Activated naive CD8-positive, alpha-beta T cell (primary cell): ENCODE measurements around the gene AVPR1A.

ENCODE experiments used
- H3K27ac Mint-ChIP-seq: one replicate; pipeline ENCODE4 v1.8.0; 2021; ENCODE audit warnings: mixed read lengths
- H3K27me3 Mint-ChIP-seq: one replicate; pipeline ENCODE4 v1.8.0; 2021; ENCODE audit warnings: mixed read lengths
- H3K36me3 Mint-ChIP-seq: one replicate; pipeline ENCODE4 v1.8.0; 2021; ENCODE audit warnings: mixed read lengths
- H3K4me1 Mint-ChIP-seq: one replicate; pipeline ENCODE4 v1.8.0; 2021; ENCODE audit warnings: low read depth, mixed read lengths
- H3K4me3 Mint-ChIP-seq: one replicate; pipeline ENCODE4 v1.8.0; 2021; ENCODE audit warnings: mild to moderate bottlenecking, mixed read lengths
- H3K9me3 Mint-ChIP-seq: one replicate; pipeline ENCODE4 v1.8.0; 2021; ENCODE audit warnings: low read depth, mixed read lengths

Gene AVPR1A

GRCh38 chr12:63132201-63132600 lies 18.8 kb downstream of the AVPR1A start:
- H3K36me3 Mint-ChIP-seq: no peaks in the 10 kb centered on the region
- no peak overlapping the region for H3K27ac Mint-ChIP-seq
- no peaks in the 10 kb centered on the region for H3K4me1 Mint-ChIP-seq
- H3K4me3 Mint-ChIP-seq: no peak overlapping the region
- no peaks in the 10 kb centered on the region for H3K9me3 Mint-ChIP-seq
- H3K27me3 Mint-ChIP-seq: peaks cover 7% of the 10 kb centered on the region

- H3K4me3 Mint-ChIP-seq: no peak overlapping the region
- H3K36me3 Mint-ChIP-seq: no peaks in the 10 kb centered on the region
- H3K27ac Mint-ChIP-seq: no peak overlapping the region
- no peaks in the 10 kb centered on the region for H3K4me1 Mint-ChIP-seq
- H3K27me3 Mint-ChIP-seq: peaks cover 7% of the 10 kb centered on the region
- H3K9me3 Mint-ChIP-seq: no peaks in the 10 kb centered on the region
Measured at GRCh38 chr12:63129927-63130326, 21.1 kb downstream of the AVPR1A start.

- H3K9me3 Mint-ChIP-seq: no peaks in the 10 kb centered on the region
- H3K27me3 Mint-ChIP-seq: peaks cover 4% of the 10 kb centered on the region
- H3K27ac Mint-ChIP-seq: no peak overlapping the region
- no peaks in the 10 kb centered on the region for H3K36me3 Mint-ChIP-seq
- no peak overlapping the region for H3K4me3 Mint-ChIP-seq
- H3K4me1 Mint-ChIP-seq: no peaks in the 10 kb centered on the region
Measured at GRCh38 chr12:63124778-63125177, 26.2 kb downstream of the AVPR1A start.

DNA sequence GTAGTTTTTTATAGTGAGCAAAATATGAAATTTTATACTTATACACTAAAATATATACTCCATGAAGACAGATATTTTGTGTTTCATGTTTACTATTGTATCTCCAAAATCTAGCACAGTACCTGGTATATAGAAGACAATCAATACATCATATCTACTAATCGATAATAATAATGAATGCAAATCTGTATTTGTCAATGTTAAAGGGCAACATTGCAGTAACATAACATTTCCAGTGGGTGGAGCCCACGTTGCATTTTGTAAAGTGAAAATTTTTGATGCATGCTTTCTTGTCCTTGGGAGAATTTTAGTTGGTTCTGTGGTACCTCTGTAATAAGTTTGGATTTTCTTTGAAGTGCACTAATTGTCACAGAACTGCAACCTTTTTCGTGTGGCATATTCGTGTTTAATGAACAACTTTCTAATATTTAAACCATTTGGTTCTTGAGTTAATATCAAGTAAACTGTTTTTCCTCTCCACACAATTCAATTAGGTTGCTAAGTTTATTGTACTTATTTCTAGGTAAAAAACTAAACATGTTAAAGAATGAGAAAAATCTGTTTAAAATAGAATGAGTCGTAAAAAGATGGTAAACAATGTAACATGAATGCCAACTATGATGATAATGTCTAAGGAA lies 47.4 kb downstream of the AVPR1A start:
- Mint-ChIP-seq H3K27ac (no peak overlapping the region), H3K36me3 (no peaks in the 10 kb centered on the region), H3K4me1 (no peaks in the 10 kb centered on the region), H3K9me3 (no peaks in the 10 kb centered on the region), H3K4me3 (no peak overlapping the region), H3K27me3 (no peaks in the 10 kb centered on the region)

- no peak overlapping the region for H3K27ac Mint-ChIP-seq
Measured at GRCh38 chr12:63101920-63102319, 49.1 kb downstream of the AVPR1A start.

GRCh38 chr12:63098851-63099250 lies 52.1 kb downstream of the AVPR1A start:
- H3K36me3 Mint-ChIP-seq: no peaks in the 10 kb centered on the region
- no peak overlapping the region for H3K4me3 Mint-ChIP-seq
- no peaks in the 10 kb centered on the region for H3K9me3 Mint-ChIP-seq
- no peak overlapping the region for H3K27ac Mint-ChIP-seq
- H3K27me3 Mint-ChIP-seq: peaks cover 2% of the 10 kb centered on the region
- no peaks in the 10 kb centered on the region for H3K4me1 Mint-ChIP-seq

More at GRCh38 chr12:63101920-63102319, 49.1 kb downstream of the AVPR1A start:
- Mint-ChIP-seq H3K9me3 (no peaks in the 10 kb centered on the region), H3K4me3 (no peak overlapping the region), H3K27me3 (peaks cover 2% of the 10 kb centered on the region), H3K36me3 (no peaks in the 10 kb centered on the region), H3K4me1 (no peaks in the 10 kb centered on the region)

- H3K9me3 Mint-ChIP-seq: no peaks in the 10 kb centered on the region
- peaks cover 2% of the 10 kb centered on the region for H3K27me3 Mint-ChIP-seq
- H3K4me1 Mint-ChIP-seq: no peaks in the 10 kb centered on the region
- H3K4me3 Mint-ChIP-seq: no peak overlapping the region
- no peak overlapping the region for H3K27ac Mint-ChIP-seq
- no peaks in the 10 kb centered on the region for H3K36me3 Mint-ChIP-seq
Measured at GRCh38 chr12:63095369-63095980, 55.5 kb downstream of the AVPR1A start.

DNA sequence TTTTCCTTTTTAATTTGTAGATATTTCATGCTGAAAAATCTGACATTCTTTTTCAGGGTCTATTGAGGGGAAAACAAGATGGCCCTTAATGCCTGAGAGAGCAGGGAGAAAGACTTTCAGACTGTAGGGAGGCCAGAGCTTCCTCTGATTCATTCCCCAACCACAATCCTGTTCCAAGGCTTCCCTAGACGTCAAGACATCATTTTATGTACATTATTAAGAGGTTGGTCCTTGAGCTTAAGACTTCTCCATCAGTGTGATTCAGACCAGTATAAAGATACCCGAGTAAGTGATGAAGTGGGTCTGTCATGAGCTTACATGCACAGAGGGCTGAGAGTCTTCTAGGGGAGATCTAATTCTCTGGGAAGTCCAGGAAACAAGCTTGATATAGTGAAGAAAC lies 57.3 kb downstream of the AVPR1A start:
- H3K9me3 Mint-ChIP-seq: no peaks in the 10 kb centered on the region
- no peak overlapping the region for H3K4me3 Mint-ChIP-seq
- no peaks in the 10 kb centered on the region for H3K4me1 Mint-ChIP-seq
- peaks cover 7% of the 10 kb centered on the region for H3K27me3 Mint-ChIP-seq
- H3K36me3 Mint-ChIP-seq: no peaks in the 10 kb centered on the region
- no peak overlapping the region for H3K27ac Mint-ChIP-seq

DNA sequence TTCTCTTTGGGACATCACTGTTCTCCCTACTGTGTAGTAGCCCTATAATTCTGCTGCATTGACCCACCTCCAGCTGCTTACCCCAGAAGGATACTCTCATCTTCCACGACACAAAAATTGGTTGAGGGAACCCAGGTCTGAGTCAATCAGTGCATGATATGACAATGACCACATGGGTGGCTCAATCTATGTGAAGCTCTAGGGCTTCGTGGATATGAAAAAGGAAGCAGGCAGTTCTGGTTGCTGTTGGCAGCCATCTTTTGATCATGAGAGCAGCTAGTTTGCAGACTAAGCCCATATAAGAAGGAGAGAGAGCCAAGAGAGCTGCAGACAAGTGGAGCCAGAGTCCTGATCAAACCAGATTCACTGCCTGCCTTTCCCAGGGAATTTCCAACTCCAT lies 57.9 kb downstream of the AVPR1A start:
- Mint-ChIP-seq H3K36me3 (no peaks in the 10 kb centered on the region), H3K27me3 (peaks cover 11% of the 10 kb centered on the region), H3K9me3 (no peaks in the 10 kb centered on the region), H3K4me3 (no peak overlapping the region), H3K4me1 (no peaks in the 10 kb centered on the region), H3K27ac (no peak overlapping the region)
